Endodermal cell (in vitro differentiated cells): ENCODE results near the gene C7orf57. TPM values are rescaled to one million over a fixed set of nuclear protein-coding genes. Genes with fewer than 3 reads are reported as not detected.
A peak's percentile ranks its signal among the peaks of the same experiment; 100 is the strongest.

Source experiments
- DNase-seq: peaks from one replicate; pipeline ENCODE4 v3.0.0-alpha.2; 2017
- H3K27ac ChIP-seq: 2 replicates; pipeline ENCODE4 v1.5.1; 2013; ENCODE audit warnings: mild to moderate bottlenecking, low read depth, low read length, moderate library complexity
- H3K27me3 ChIP-seq: 2 replicates; pipeline ENCODE4 v1.6.1; 2013; ENCODE audit warnings: mild to moderate bottlenecking, low read length, moderate library complexity; ENCODE audit not compliant: insufficient read depth, control insufficient read depth, poor library complexity, severe bottlenecking
- H3K36me3 ChIP-seq: 2 replicates; pipeline ENCODE4 v1.7.0; 2013; ENCODE audit warnings: mild to moderate bottlenecking, low read length, moderate library complexity; ENCODE audit not compliant: control insufficient read depth, insufficient read depth
- H3K4me1 ChIP-seq: one replicate; pipeline ENCODE4 v1.7.0; 2013; ENCODE audit warnings: low read length; ENCODE audit not compliant: control insufficient read depth, insufficient read depth
- H3K4me3 ChIP-seq: 2 replicates; pipeline ENCODE4 v1.5.1; 2013; ENCODE audit warnings: mild to moderate bottlenecking, low read length, moderate library complexity
- H3K9ac ChIP-seq: 2 replicates; pipeline ENCODE4 v1.6.1; 2013; ENCODE audit warnings: mild to moderate bottlenecking, low read length, moderate library complexity; ENCODE audit not compliant: poor library complexity, severe bottlenecking; ENCODE audit errors: extremely low read depth
- H3K9me3 ChIP-seq: 2 replicates; pipeline ENCODE4 v1.6.1; 2013; ENCODE audit warnings: mild to moderate bottlenecking, low read length, moderate library complexity; ENCODE audit not compliant: control insufficient read depth
- H3K27ac Mint-ChIP-seq: 2 replicates; pipeline ENCODE4 v1.8.0; 2020; ENCODE audit warnings: mixed read lengths
- H3K27me3 Mint-ChIP-seq: 2 replicates; pipeline ENCODE4 v1.8.0; 2021; ENCODE audit warnings: mild to moderate bottlenecking, mixed read lengths; ENCODE audit not compliant: insufficient read depth
- H3K36me3 Mint-ChIP-seq: 2 replicates; pipeline ENCODE4 v1.8.0; 2020; ENCODE audit warnings: low read depth, mixed read lengths
- H3K4me1 Mint-ChIP-seq: 2 replicates; pipeline ENCODE4 v1.8.0; 2020; ENCODE audit warnings: mixed read lengths
- H3K4me3 Mint-ChIP-seq: 2 replicates; pipeline ENCODE4 v1.8.0; 2020; ENCODE audit warnings: mild to moderate bottlenecking, moderate library complexity, mixed read lengths
- H3K9me3 Mint-ChIP-seq: 2 replicates; pipeline ENCODE4 v1.8.0; 2020; ENCODE audit warnings: mild to moderate bottlenecking, mixed read lengths
- WGBS, 2 experiments: methylation state at CpG; one replicate each; pipeline versions ENCODE4 v1.1.5 to v1.1.7; 2013; ENCODE audit warnings: missing lambda C conversion rate in 2 of 2, mixed read lengths in 1 of 2; ENCODE audit not compliant: insufficient coverage in 1 of 2, insufficient read length in 1 of 2; 5-methylcytosine and 5-hydroxymethylcytosine counted together
- total RNA-seq, 2 donors: library from RNA; stranded (reverse); fragmentation: NEBNext Ultra II Directional in 1 of 2; extraction: Animal tissue kit (Norgen Biotek cat#: 25700) in 1 of 2; gene quantifications; 2 replicates in 1 of 2; 3 replicates in 1 of 2; pipeline ENCODE4 v1.2.1, GENCODE V29; 2021
- TF ChIP-seq, protein P1 (sequence below): fragments of 200-600 bp; sonication (generic); conservative IDR thresholded peaks from 2 replicates; pipeline ENCODE4 v1.5.0; 2021; ENCODE audit warnings: antibody characterized with exemption, mild to moderate bottlenecking

The C7orf57 gene
- total RNA-seq, 2 donors from 2014 or later = 0.57 TPM; not detected in 1

- H3K27me3 ChIP-seq = no peaks in the 10 kb centered on the region
- DNase-seq = no peak
- H3K4me1 ChIP-seq = peaks cover 2% of the 10 kb centered on the region
- H3K4me3 ChIP-seq = no peak overlapping the region
- H3K9me3 ChIP-seq = peaks cover 11% of the 10 kb centered on the region
- H3K36me3 ChIP-seq = no peaks in the 10 kb centered on the region
- H3K27ac Mint-ChIP-seq = no peak overlapping the region
- H3K27me3 Mint-ChIP-seq = no peaks in the 10 kb centered on the region
- H3K36me3 Mint-ChIP-seq = no peaks in the 10 kb centered on the region
- H3K4me3 Mint-ChIP-seq = no peak overlapping the region
- peaks cover 10% of the 10 kb centered on the region for H3K9me3 Mint-ChIP-seq
- H3K4me1 Mint-ChIP-seq = peaks cover 12% of the 10 kb centered on the region
- no peak overlapping the region for H3K9ac ChIP-seq
- H3K27ac ChIP-seq = no peak overlapping the region
- WGBS, 2 experiments = 95 to 97% methylated on average over 3 to 4 of the region's 4 CpGs
- TF ChIP-seq, protein P1, sequence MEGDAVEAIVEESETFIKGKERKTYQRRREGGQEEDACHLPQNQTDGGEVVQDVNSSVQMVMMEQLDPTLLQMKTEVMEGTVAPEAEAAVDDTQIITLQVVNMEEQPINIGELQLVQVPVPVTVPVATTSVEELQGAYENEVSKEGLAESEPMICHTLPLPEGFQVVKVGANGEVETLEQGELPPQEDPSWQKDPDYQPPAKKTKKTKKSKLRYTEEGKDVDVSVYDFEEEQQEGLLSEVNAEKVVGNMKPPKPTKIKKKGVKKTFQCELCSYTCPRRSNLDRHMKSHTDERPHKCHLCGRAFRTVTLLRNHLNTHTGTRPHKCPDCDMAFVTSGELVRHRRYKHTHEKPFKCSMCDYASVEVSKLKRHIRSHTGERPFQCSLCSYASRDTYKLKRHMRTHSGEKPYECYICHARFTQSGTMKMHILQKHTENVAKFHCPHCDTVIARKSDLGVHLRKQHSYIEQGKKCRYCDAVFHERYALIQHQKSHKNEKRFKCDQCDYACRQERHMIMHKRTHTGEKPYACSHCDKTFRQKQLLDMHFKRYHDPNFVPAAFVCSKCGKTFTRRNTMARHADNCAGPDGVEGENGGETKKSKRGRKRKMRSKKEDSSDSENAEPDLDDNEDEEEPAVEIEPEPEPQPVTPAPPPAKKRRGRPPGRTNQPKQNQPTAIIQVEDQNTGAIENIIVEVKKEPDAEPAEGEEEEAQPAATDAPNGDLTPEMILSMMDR = no peak
Observed at GRCh38 chr7:48009954-48010353, 25.4 kb upstream of the C7orf57 start.

DNA sequence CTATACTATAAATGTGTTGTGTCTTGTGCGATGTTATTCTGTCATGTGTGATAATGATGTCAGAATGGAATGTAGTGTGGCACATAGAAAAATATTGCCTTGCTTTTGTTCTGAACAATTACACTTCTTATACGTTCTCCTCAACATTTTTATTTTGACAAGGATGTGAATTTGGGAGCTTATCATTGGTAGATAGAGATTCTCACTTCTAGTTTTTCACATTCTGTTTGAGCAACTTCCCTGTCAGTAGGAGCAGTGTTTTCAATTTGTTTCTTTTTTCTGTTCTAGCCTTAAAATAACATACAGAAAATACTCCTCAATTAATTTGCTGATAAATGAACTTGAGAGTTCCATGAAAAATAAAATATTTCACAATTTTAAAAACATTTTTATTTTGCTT lies 24.0 kb upstream of the C7orf57 start:
- H3K9me3 ChIP-seq = peaks cover 11% of the 10 kb centered on the region
- peaks cover 8% of the 10 kb centered on the region for H3K4me1 Mint-ChIP-seq
- TF ChIP-seq, protein P1 = no peak
- H3K9ac ChIP-seq = no peak overlapping the region
- no peaks in the 10 kb centered on the region for H3K27me3 Mint-ChIP-seq
- no peaks in the 10 kb centered on the region for H3K27me3 ChIP-seq
- H3K27ac Mint-ChIP-seq = no peak overlapping the region
- H3K27ac ChIP-seq = no peak overlapping the region
- no peaks in the 10 kb centered on the region for H3K36me3 ChIP-seq
- peaks cover 2% of the 10 kb centered on the region for H3K4me1 ChIP-seq
- no peaks in the 10 kb centered on the region for H3K36me3 Mint-ChIP-seq
- no peak for DNase-seq
- H3K9me3 Mint-ChIP-seq = peaks cover 10% of the 10 kb centered on the region
- 87% methylated on average over 2 of the region's 2 CpGs; no CpG with 5 or more reads in 1 of the 2 experiments for WGBS, 2 experiments
- H3K4me3 Mint-ChIP-seq = no peak overlapping the region
- no peak overlapping the region for H3K4me3 ChIP-seq

- no peaks in the 10 kb centered on the region for H3K27me3 ChIP-seq
- Mint-ChIP-seq H3K27me3 (no peaks in the 10 kb centered on the region), H3K36me3 (no peaks in the 10 kb centered on the region), H3K27ac (no peak overlapping the region), H3K4me3 (no peak overlapping the region), H3K4me1 (peaks cover 8% of the 10 kb centered on the region), H3K9me3 (peaks cover 10% of the 10 kb centered on the region)
- H3K9me3 ChIP-seq = peaks cover 11% of the 10 kb centered on the region
- H3K9ac ChIP-seq = no peak overlapping the region
- peak overlapping the region; percentile 33 for H3K4me3 ChIP-seq
- no peak for DNase-seq
- WGBS, 2 experiments = 92% methylated on average over 3 of the region's 3 CpGs; no CpG with 5 or more reads in 1 of the 2 experiments
- H3K27ac ChIP-seq = no peak overlapping the region
- H3K4me1 ChIP-seq = peaks cover 2% of the 10 kb centered on the region
- no peaks in the 10 kb centered on the region for H3K36me3 ChIP-seq
- TF ChIP-seq, protein P1 = no peak
Observed at GRCh38 chr7:48011951-48012350, 23.4 kb upstream of the C7orf57 start.
